GM12878 (cell line): ENCODE measurements around the gene LRRC8B. TPM values are rescaled to one million over a fixed set of nuclear protein-coding genes. Genes with fewer than 3 reads are reported as not detected.

Source experiments
- ATAC-seq: fragments of 200-7000 bp; cut with Tn5 transposase; 3 replicates; pipeline ENCODE4 v1.9.1; 2020; ENCODE audit warnings: mild to moderate bottlenecking, moderate library complexity
- BruUV-seq: library from RNA; stranded (reverse); fragments of 400-500 nt; replicated peaks from 2 replicates; lab custom pipeline; 2021; lab: Mats Ljungman, UMichigan
- CTCF ChIA-PET: fragments of 300-600 bp; sonication (Branson Sonifier 250); formaldehyde crosslinking; extraction: SDS; loops from one replicate; lab custom pipeline; 2021; ENCODE audit warnings: inconsistent platforms; lab: Yijun Ruan, JAX
- POLR2A ChIA-PET: fragments of 350-600 bp; formaldehyde crosslinking; extraction: SDS; loops from one replicate; lab custom pipeline; 2021; ENCODE audit warnings: inconsistent platforms; lab: Charles Lee
- RAD21 ChIA-PET: fragments of 300-600 bp; sonication (Branson Sonifier 250); formaldehyde crosslinking; loops from one replicate; lab custom pipeline; 2023; ENCODE audit warnings: antibody characterized with exemption; ENCODE audit not compliant: unreplicated experiment; lab: Charles Lee
- SMC1A ChIA-PET: fragments of 300-600 bp; sonication (Branson Sonifier 250); formaldehyde crosslinking; loops from one replicate; lab custom pipeline; 2023; ENCODE audit not compliant: unreplicated experiment, uncharacterized antibody; lab: Charles Lee
- DNase-seq: peaks from one replicate; pipeline ENCODE4 v3.0.0-alpha.2; 2011; ENCODE audit warnings: low read depth, low spot score
- FAIRE-seq: peaks from 3 replicates; lab custom pipeline; 2011; peaks lifted over from hg19 to GRCh38; lab: Jason Lieb, UNC
- H2AFZ ChIP-seq: 2 replicates; pipeline ENCODE4 v1.6.0; 2011; ENCODE audit warnings: low read depth, low read length, control low read depth; ENCODE audit not compliant: control insufficient read depth
- H3K27ac ChIP-seq: 2 replicates; pipeline ENCODE4 v1.5.1; 2011; ENCODE audit warnings: control low read depth; ENCODE audit not compliant: control insufficient read depth, insufficient read depth
- H3K27me3 ChIP-seq, 2 experiments: replicated peaks in 1 of 2; 2 replicates each; pipeline versions ENCODE4 v1.6.0 to v1.6.1; 2011; ENCODE audit warnings: low read length in 1 of 2; ENCODE audit not compliant: control insufficient read depth in 2 of 2, insufficient read depth in 2 of 2
- H3K36me3 ChIP-seq, 2 experiments: 2 replicates each; pipeline ENCODE4 v1.5.1; 2011; ENCODE audit warnings: low read length in 1 of 2; ENCODE audit not compliant: control insufficient read depth in 2 of 2, insufficient read depth in 2 of 2
- H3K4me1 ChIP-seq: 2 replicates; pipeline ENCODE4 v1.6.1; 2011; ENCODE audit warnings: mild to moderate bottlenecking, low read length, moderate library complexity, mixed read lengths; ENCODE audit not compliant: control insufficient read depth, insufficient read depth
- H3K4me2 ChIP-seq: 2 replicates; pipeline ENCODE4 v1.6.0; 2011; ENCODE audit warnings: control low read depth; ENCODE audit not compliant: control insufficient read depth, insufficient read depth
- H3K4me3 ChIP-seq: fragments of 200-600 bp; sonication (generic); 2 replicates; pipeline ENCODE4 v1.5.1; 2016
- H3K79me2 ChIP-seq: 2 replicates; pipeline ENCODE4 v1.6.0; 2011; ENCODE audit warnings: low read length; ENCODE audit not compliant: control insufficient read depth, insufficient read depth
- H3K9ac ChIP-seq: 2 replicates; pipeline ENCODE4 v1.8.0; 2011; ENCODE audit warnings: low read length, control low read depth, mixed read lengths; ENCODE audit not compliant: control insufficient read depth, insufficient read depth
- H3K9me3 ChIP-seq: replicated peaks from 3 replicates; pipeline ENCODE4 v1.5.1; 2011; ENCODE audit warnings: mild to moderate bottlenecking, low read length; ENCODE audit not compliant: control insufficient read depth, insufficient read depth
- H4K20me1 ChIP-seq: 2 replicates; pipeline ENCODE4 v1.6.0; 2011; ENCODE audit not compliant: control insufficient read depth, insufficient read depth
- CEBPB ChIP-seq, 2 experiments: fragments of 150-350 bp in 1 of 2; IDR thresholded peaks; 2 replicates each; pipeline ENCODE4 v1.6.1; 2012 to 2014; ENCODE audit warnings: low read depth in 2 of 2, low read length in 2 of 2, borderline replicate concordance in 1 of 2, inconsistent platforms in 1 of 2
- CHD1 ChIP-seq: IDR thresholded peaks from 2 replicates; pipeline ENCODE4 v1.6.1; 2012; ENCODE audit warnings: low read depth, low read length, improper control_type of control experiment
- CREB1 ChIP-seq: IDR thresholded peaks from 2 replicates; pipeline ENCODE4 v1.6.1; 2012; ENCODE audit warnings: low read depth, mild to moderate bottlenecking, inconsistent platforms
- KAT2A ChIP-seq: conservative IDR thresholded peaks from 2 replicates; pipeline ENCODE4 v1.6.1; 2011; ENCODE audit warnings: low read depth, low read length; ENCODE audit not compliant: control insufficient read depth
- MEF2B ChIP-seq: fragments of 450-650 bp; IDR thresholded peaks from 2 replicates; pipeline ENCODE4 v1.6.1; 2018; ENCODE audit warnings: mild to moderate bottlenecking, moderate library complexity; ENCODE audit not compliant: partially characterized antibody, poor library complexity, severe bottlenecking
- MXI1 ChIP-seq: fragments of 150-350 bp; IDR thresholded peaks from 2 replicates; pipeline ENCODE4 v1.6.1; 2011; ENCODE audit warnings: low read depth, mild to moderate bottlenecking, inconsistent platforms, low read length, improper control_type of control experiment
- NFXL1 ChIP-seq: fragments of 450-650 bp; IDR thresholded peaks from 2 replicates; pipeline ENCODE4 v1.6.1; 2017; ENCODE audit warnings: antibody characterized with exemption, mild to moderate bottlenecking, borderline replicate concordance
- NR2C2 ChIP-seq: IDR thresholded peaks from 2 replicates; pipeline ENCODE4 v1.6.1; 2011; ENCODE audit warnings: borderline replicate concordance, low read depth; ENCODE audit not compliant: control insufficient read depth, insufficient read length
- NR2F1 ChIP-seq: fragments of 450-650 bp; conservative IDR thresholded peaks from 2 replicates; pipeline ENCODE4 v1.6.1; 2017; ENCODE audit warnings: mild to moderate bottlenecking
- PAX8 ChIP-seq: fragments of 450-650 bp; IDR thresholded peaks from 2 replicates; pipeline ENCODE4 v1.6.1; 2017; ENCODE audit warnings: mild to moderate bottlenecking, moderate library complexity
- SMAD5 ChIP-seq: IDR thresholded peaks from 2 replicates; pipeline ENCODE4 v1.6.1; 2016; ENCODE audit warnings: antibody characterized with exemption, low read depth
- SMC3 ChIP-seq: IDR thresholded peaks from 2 replicates; pipeline ENCODE4 v1.6.1; 2011; ENCODE audit warnings: low read length, improper control_type of control experiment, borderline replicate concordance
- SP1 ChIP-seq: IDR thresholded peaks from one replicate; pipeline ENCODE4 v1.6.1; 2011; ENCODE audit warnings: low read depth, low read length
- ZSCAN29 ChIP-seq: fragments of 450-650 bp; IDR thresholded peaks from 2 replicates; pipeline ENCODE4 v1.6.1; 2017; ENCODE audit warnings: mild to moderate bottlenecking, moderate library complexity
- WGBS: methylation state at CpG from one replicate; pipeline ENCODE4 v1.1.6; 2016; ENCODE audit warnings: low lambda C conversion rate; ENCODE audit not compliant: insufficient replicate concordance, insufficient coverage; ENCODE audit errors: missing lambda C conversion rate; 5-methylcytosine and 5-hydroxymethylcytosine counted together
- in situ Hi-C: fragments of 300-500 bp; cut with MboI; formaldehyde crosslinking; loops from 9 replicates; pipeline ENCODE4 v1.14.3; 2018; ENCODE audit warnings: mixed read lengths
- intact Hi-C: fragments of 100-400 bp; cut with micrococcal nuclease; formaldehyde crosslinking; loops from one replicate; pipeline ENCODE4 v1.14.2; 2022; ENCODE audit not compliant: unreplicated experiment
- polyA plus RNA-seq, 11 experiments: library from polyadenylated mRNA; depleted of rRNA in 4 of 11; unstranded in 6 of 11; stranded (reverse) in 5 of 11; fragments of >200 nt; fragmentation: Nextera tagmentation in 4 of 11; fragmentation: Illumina TruSeq in 1 of 11; extraction: Ambion mirVana in 4 of 11; extraction: Trizol in 1 of 11; gene quantifications; 1 replicate in 1 of 11; 2 replicates in 10 of 11; pipeline versions ENCODE4 v1.2.1 to v1.2.3, GENCODE V29; 2011 to 2016; ENCODE audit warnings: inconsistent platforms in 2 of 11, missing spikeins in 2 of 11, low read depth in 1 of 11
- total RNA-seq, 4 experiments: library from RNA; depleted of rRNA in 3 of 4; stranded (reverse); fragments of >200 nt in 3 of 4; fragmentation: Illumina TruSeq in 1 of 4; extraction: Trizol in 1 of 4; gene quantifications; 2 replicates each; pipeline versions ENCODE4 v1.2.1 to v1.2.3, GENCODE V29; 2013 to 2021
- TF ChIP-seq, protein P1 (sequence below): fragments of 150-350 bp; IDR thresholded peaks from 2 replicates; pipeline ENCODE4 v1.6.1; 2016; ENCODE audit warnings: low read depth, low read length
- TF ChIP-seq, protein P2 (sequence below): fragments of 450-650 bp; IDR thresholded peaks from 2 replicates; pipeline ENCODE4 v1.6.1; 2017; ENCODE audit warnings: antibody characterized with exemption, mild to moderate bottlenecking, moderate library complexity
- TF ChIP-seq, protein P3 (sequence below): IDR thresholded peaks from 2 replicates; pipeline ENCODE4 v1.6.1; 2011; ENCODE audit warnings: low read depth, mild to moderate bottlenecking, low read length, moderate library complexity, borderline replicate concordance; ENCODE audit errors: extremely low read depth

Gene LRRC8B
- total and polyA plus RNA-seq, 10 of the 15 experiments (the other 5 are each of a cell fraction or from before 2014, with no cell fraction given) = 1.3 to 9.2 (median 5.4) TPM

DNA sequence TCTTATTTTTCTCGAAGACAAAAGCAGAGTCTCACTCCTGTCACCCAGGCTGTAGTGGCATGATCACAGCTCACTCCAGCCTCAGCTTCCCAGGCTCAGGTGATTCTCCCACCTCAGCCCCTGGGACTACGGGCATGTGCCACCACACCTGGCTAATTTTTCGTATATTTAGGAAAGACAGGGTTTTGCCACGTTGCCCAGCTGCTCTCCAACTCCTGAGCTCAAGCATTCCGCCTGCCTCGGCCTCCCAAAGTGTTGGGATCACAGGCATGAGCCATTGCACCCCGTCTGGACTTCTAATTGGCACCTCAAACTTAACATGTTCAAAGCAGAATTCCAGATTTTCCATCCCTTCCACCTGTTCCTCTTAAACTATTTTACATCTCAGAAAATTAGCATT, 89.3 kb downstream of the LRRC8B start:
- no peaks in the 10 kb centered on the region for H3K36me3 ChIP-seq
- H3K4me1 ChIP-seq = peaks cover 24% of the 10 kb centered on the region
- H3K27ac ChIP-seq = no peak overlapping the region
- H2AFZ ChIP-seq = no peak overlapping the region
- no peak overlapping the region for H3K9ac ChIP-seq
- POLR2A ChIA-PET = interaction anchor here (0.7 to 1.0 kb wide), 2 partner anchors 10 to 19 kb away, joined by 3 to 5 read pairs; no protein-coding TSS in a partner anchor
- DNase-seq (no peak), FAIRE-seq (no peak), ATAC-seq (no peak)
- no peak overlapping the region for H3K4me2 ChIP-seq
- H4K20me1 ChIP-seq = no peaks in the 10 kb centered on the region; the same call in 1 of the 2 replicates
- TF ChIP-seq NR2C2 (no peak), PAX8 (no peak), KAT2A (no peak), SMC3 (no peak), NR2F1 (no peak), CREB1 (no peak), SMAD5 (no peak), ZSCAN29 (no peak), MXI1 (no peak), MEF2B (no peak), SP1 (no peak), CEBPB (IDR thresholded peaks at IDR 0.05; ENCODE audit: borderline replicate concordance in 1 of 2, low read depth in 2 of 2, low read length in 2 of 2) (no peak), CHD1 (no peak), NFXL1 (no peak)
- TF ChIP-seq, protein P1, sequence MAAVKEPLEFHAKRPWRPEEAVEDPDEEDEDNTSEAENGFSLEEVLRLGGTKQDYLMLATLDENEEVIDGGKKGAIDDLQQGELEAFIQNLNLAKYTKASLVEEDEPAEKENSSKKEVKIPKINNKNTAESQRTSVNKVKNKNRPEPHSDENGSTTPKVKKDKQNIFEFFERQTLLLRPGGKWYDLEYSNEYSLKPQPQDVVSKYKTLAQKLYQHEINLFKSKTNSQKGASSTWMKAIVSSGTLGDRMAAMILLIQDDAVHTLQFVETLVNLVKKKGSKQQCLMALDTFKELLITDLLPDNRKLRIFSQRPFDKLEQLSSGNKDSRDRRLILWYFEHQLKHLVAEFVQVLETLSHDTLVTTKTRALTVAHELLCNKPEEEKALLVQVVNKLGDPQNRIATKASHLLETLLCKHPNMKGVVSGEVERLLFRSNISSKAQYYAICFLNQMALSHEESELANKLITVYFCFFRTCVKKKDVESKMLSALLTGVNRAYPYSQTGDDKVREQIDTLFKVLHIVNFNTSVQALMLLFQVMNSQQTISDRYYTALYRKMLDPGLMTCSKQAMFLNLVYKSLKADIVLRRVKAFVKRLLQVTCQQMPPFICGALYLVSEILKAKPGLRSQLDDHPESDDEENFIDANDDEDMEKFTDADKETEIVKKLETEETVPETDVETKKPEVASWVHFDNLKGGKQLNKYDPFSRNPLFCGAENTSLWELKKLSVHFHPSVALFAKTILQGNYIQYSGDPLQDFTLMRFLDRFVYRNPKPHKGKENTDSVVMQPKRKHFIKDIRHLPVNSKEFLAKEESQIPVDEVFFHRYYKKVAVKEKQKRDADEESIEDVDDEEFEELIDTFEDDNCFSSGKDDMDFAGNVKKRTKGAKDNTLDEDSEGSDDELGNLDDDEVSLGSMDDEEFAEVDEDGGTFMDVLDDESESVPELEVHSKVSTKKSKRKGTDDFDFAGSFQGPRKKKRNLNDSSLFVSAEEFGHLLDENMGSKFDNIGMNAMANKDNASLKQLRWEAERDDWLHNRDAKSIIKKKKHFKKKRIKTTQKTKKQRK = no peak
- TF ChIP-seq, protein P2, sequence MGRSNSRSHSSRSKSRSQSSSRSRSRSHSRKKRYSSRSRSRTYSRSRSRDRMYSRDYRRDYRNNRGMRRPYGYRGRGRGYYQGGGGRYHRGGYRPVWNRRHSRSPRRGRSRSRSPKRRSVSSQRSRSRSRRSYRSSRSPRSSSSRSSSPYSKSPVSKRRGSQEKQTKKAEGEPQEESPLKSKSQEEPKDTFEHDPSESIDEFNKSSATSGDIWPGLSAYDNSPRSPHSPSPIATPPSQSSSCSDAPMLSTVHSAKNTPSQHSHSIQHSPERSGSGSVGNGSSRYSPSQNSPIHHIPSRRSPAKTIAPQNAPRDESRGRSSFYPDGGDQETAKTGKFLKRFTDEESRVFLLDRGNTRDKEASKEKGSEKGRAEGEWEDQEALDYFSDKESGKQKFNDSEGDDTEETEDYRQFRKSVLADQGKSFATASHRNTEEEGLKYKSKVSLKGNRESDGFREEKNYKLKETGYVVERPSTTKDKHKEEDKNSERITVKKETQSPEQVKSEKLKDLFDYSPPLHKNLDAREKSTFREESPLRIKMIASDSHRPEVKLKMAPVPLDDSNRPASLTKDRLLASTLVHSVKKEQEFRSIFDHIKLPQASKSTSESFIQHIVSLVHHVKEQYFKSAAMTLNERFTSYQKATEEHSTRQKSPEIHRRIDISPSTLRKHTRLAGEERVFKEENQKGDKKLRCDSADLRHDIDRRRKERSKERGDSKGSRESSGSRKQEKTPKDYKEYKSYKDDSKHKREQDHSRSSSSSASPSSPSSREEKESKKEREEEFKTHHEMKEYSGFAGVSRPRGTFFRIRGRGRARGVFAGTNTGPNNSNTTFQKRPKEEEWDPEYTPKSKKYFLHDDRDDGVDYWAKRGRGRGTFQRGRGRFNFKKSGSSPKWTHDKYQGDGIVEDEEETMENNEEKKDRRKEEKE = no peak
- TF ChIP-seq, protein P3, sequence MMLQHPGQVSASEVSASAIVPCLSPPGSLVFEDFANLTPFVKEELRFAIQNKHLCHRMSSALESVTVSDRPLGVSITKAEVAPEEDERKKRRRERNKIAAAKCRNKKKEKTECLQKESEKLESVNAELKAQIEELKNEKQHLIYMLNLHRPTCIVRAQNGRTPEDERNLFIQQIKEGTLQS = no peak
- in situ Hi-C loops (no loop called here), intact Hi-C loops (loop anchor here (5.0 kb wide), 1 partner anchor 148 kb away; no protein-coding TSS in a partner anchor)
- no peaks in the 10 kb centered on the region for H3K79me2 ChIP-seq
- RAD21 ChIA-PET = interaction anchor here (1.0 to 1.3 kb wide), 2 partner anchors 35 to 130 kb away, joined by 3 read pairs; no protein-coding TSS in a partner anchor
- no peak overlapping the region for H3K4me3 ChIP-seq
- SMC1A ChIA-PET = interaction anchor here (1.1 to 4.0 kb wide), 4 partner anchors 13 to 168 kb away, joined by 3 to 23 read pairs (median 4); no protein-coding TSS in a partner anchor
- H3K27me3 ChIP-seq = no peaks in the 10 kb centered on the region; a peak in 1 of 4 replicates
- BruUV-seq = no TSS peak
- CTCF ChIA-PET = interaction anchor here (1.0 to 1.5 kb wide), 5 partner anchors 9 to 150 kb away, joined by 3 to 7 read pairs (median 6); no protein-coding TSS in a partner anchor
- H3K9me3 ChIP-seq = peaks cover 3% of the 10 kb centered on the region; the same call in 1 of the 3 replicates
- 49% methylated on average over 7 of the region's 7 CpGs for WGBS
